H1 (cell line): ENCODE data around the gene AFF2. TPM values are rescaled to one million over a fixed set of nuclear protein-coding genes. Genes with fewer than 3 reads are reported as not detected.

ENCODE experiments used
- CTCF ChIA-PET: fragments of 300-600 bp; sonication (Branson Sonifier 250); formaldehyde crosslinking; loops from one replicate; lab custom pipeline; 2021; ENCODE audit not compliant: partially characterized antibody; lab: Charles Lee
- POLR2A ChIA-PET: fragments of 300-600 bp; sonication (Branson Sonifier 250); formaldehyde crosslinking; loops from one replicate; lab custom pipeline; 2021; ENCODE audit warnings: inconsistent platforms; ENCODE audit not compliant: partially characterized antibody; lab: Charles Lee
- DNase-seq, 2 experiments: peaks; one replicate each; pipeline versions ENCODE4 v3.0.0 to v3.0.0-alpha.2; 2010 to 2022; ENCODE audit warnings: low spot score in 2 of 2, low read depth in 1 of 2, mixed read lengths in 1 of 2
- FAIRE-seq: peaks from 2 replicates; lab custom pipeline; 2011; peaks lifted over from hg19 to GRCh38; lab: Jason Lieb, UNC
- H2AFZ ChIP-seq: 2 replicates; pipeline ENCODE4 v1.8.1; 2012; ENCODE audit warnings: low read length, inconsistent platforms
- H2AK5ac ChIP-seq: 2 replicates; pipeline ENCODE4 v1.6.1; 2013; ENCODE audit warnings: low read depth, low read length
- H2BK120ac ChIP-seq: replicated peaks from 2 replicates; pipeline ENCODE3; 2013; ENCODE audit warnings: low read depth, low read length, inconsistent platforms
- H2BK12ac ChIP-seq: 2 replicates; pipeline ENCODE4 v1.6.1; 2013; ENCODE audit warnings: low read depth, low read length
- H2BK15ac ChIP-seq: 2 replicates; pipeline ENCODE4 v1.6.1; 2013; ENCODE audit warnings: low read length
- H2BK20ac ChIP-seq: 2 replicates; pipeline ENCODE4 v1.6.1; 2013; ENCODE audit warnings: low read length
- H2BK5ac ChIP-seq: 2 replicates; pipeline ENCODE4 v1.6.1; 2013; ENCODE audit warnings: low read depth, low read length
- H3K14ac ChIP-seq: 2 replicates; pipeline ENCODE4 v1.6.1; 2013; ENCODE audit warnings: inconsistent platforms; ENCODE audit not compliant: insufficient read length
- H3K18ac ChIP-seq: 2 replicates; pipeline ENCODE4 v1.6.1; 2013; ENCODE audit warnings: low read length; ENCODE audit errors: extremely low read depth
- H3K23ac ChIP-seq: 2 replicates; pipeline ENCODE4 v1.6.1; 2013; ENCODE audit warnings: inconsistent platforms; ENCODE audit not compliant: insufficient read length
- H3K23me2 ChIP-seq: 2 replicates; pipeline ENCODE4 v1.6.1; 2013; ENCODE audit warnings: low read depth, low read length
- H3K27ac ChIP-seq: 2 replicates; pipeline ENCODE4 v1.6.1; 2011; ENCODE audit warnings: low read depth, low read length, inconsistent platforms
- H3K27me3 ChIP-seq, 4 experiments: replicated peaks in 1 of 4; 1 replicate in 1 of 4; 2 replicates in 3 of 4; pipeline versions ENCODE4 v1.6.1 to v1.8.1; 2011 to 2013; ENCODE audit warnings: low read length in 3 of 4, mild to moderate bottlenecking in 3 of 4, inconsistent platforms in 2 of 4, mixed read lengths in 2 of 4, moderate library complexity in 1 of 4; ENCODE audit not compliant: control insufficient read depth in 3 of 4, insufficient read depth in 3 of 4; ENCODE audit errors: extremely low read depth in 1 of 4
- H3K36me3 ChIP-seq, 4 experiments: 2 replicates each; pipeline versions ENCODE4 v1.6.1 to v1.8.1; 2011 to 2013; ENCODE audit warnings: mild to moderate bottlenecking in 4 of 4, low read length in 3 of 4, moderate library complexity in 2 of 4, control low read depth in 1 of 4, inconsistent platforms in 1 of 4; ENCODE audit not compliant: insufficient read depth in 4 of 4, control insufficient read depth in 2 of 4
- H3K4ac ChIP-seq: replicated peaks from 2 replicates; pipeline ENCODE3; 2013; ENCODE audit warnings: low read length, low read depth, mixed read lengths, inconsistent platforms; ENCODE audit not compliant: insufficient read length
- H3K4me1 ChIP-seq, 4 experiments: replicated peaks in 1 of 4; 1 replicate in 1 of 4; 2 replicates in 3 of 4; pipeline versions ENCODE4 v1.6.1 to v1.8.1; 2011 to 2013; ENCODE audit warnings: low read length in 3 of 4, inconsistent platforms in 2 of 4, mixed read lengths in 1 of 4; ENCODE audit not compliant: insufficient read depth in 4 of 4, control insufficient read depth in 3 of 4
- H3K4me2 ChIP-seq, 2 experiments: 2 replicates each; pipeline versions ENCODE4 v1.6.1 to v1.8.1; 2011 to 2013; ENCODE audit warnings: low read depth in 2 of 2, low read length in 2 of 2, control low read depth in 1 of 2, inconsistent platforms in 1 of 2, mild to moderate bottlenecking in 1 of 2; ENCODE audit not compliant: insufficient read depth in 1 of 2
- H3K4me3 ChIP-seq, 4 experiments: fragments of 200-600, 300-600 bp in 1 of 4; sonication (generic), shearing (Covaris generic), sonication (Bioruptor Twin) in 1 of 4; 2 replicates each; pipeline versions ENCODE4 v1.5.1 to v1.8.1; 2011 to 2016; ENCODE audit warnings: low read length in 4 of 4, low read depth in 3 of 4, control low read depth in 2 of 4, inconsistent platforms in 2 of 4, mild to moderate bottlenecking in 2 of 4, mixed read lengths in 1 of 4, moderate library complexity in 1 of 4; ENCODE audit not compliant: insufficient read depth in 2 of 4; ENCODE audit errors: extremely low read depth in 1 of 4
- H3K56ac ChIP-seq: replicated peaks from 2 replicates; pipeline ENCODE3; 2013; ENCODE audit warnings: low read depth, mild to moderate bottlenecking, mixed read lengths, low read length, inconsistent platforms; ENCODE audit not compliant: insufficient read length
- H3K79me1 ChIP-seq: 2 replicates; pipeline ENCODE4 v1.6.1; 2013; ENCODE audit warnings: low read depth, low read length, control low read depth
- H3K79me2 ChIP-seq, 2 experiments: 2 replicates each; pipeline versions ENCODE4 v1.6.1 to v1.8.1; 2012 to 2013; ENCODE audit warnings: low read length in 2 of 2, mild to moderate bottlenecking in 2 of 2, inconsistent platforms in 1 of 2; ENCODE audit not compliant: insufficient read depth in 2 of 2, control insufficient read depth in 1 of 2
- H3K9ac ChIP-seq, 4 experiments: replicated peaks in 1 of 4; 1 replicate in 1 of 4; 2 replicates in 3 of 4; pipeline versions ENCODE4 v1.6.1 to v1.8.1; 2011 to 2013; ENCODE audit warnings: low read depth in 3 of 4, low read length in 3 of 4, control low read depth in 2 of 4, mild to moderate bottlenecking in 2 of 4, moderate library complexity in 2 of 4, inconsistent platforms in 1 of 4; ENCODE audit errors: extremely low read depth in 1 of 4
- H3K9me3 ChIP-seq, 2 experiments: 2 replicates each; pipeline versions ENCODE4 v1.6.1 to v1.8.1; 2012 to 2013; ENCODE audit warnings: mild to moderate bottlenecking in 2 of 2, moderate library complexity in 2 of 2, control low read depth in 1 of 2, inconsistent platforms in 1 of 2, low read depth in 1 of 2, low read length in 1 of 2, mixed read lengths in 1 of 2; ENCODE audit not compliant: insufficient read depth in 2 of 2
- H4K20me1 ChIP-seq, 2 experiments: replicated peaks in 1 of 2; 2 replicates each; pipeline versions ENCODE3 to v1.8.1; 2011 to 2013; ENCODE audit warnings: inconsistent platforms in 2 of 2, low read length in 2 of 2, mild to moderate bottlenecking in 1 of 2; ENCODE audit not compliant: insufficient read depth in 2 of 2, control insufficient read depth in 1 of 2
- H4K5ac ChIP-seq: 2 replicates; pipeline ENCODE4 v1.6.1; 2013; ENCODE audit warnings: low read length, low read depth, mixed read lengths, inconsistent platforms; ENCODE audit not compliant: insufficient read length
- H4K8ac ChIP-seq: 2 replicates; pipeline ENCODE4 v1.8.0; 2013; ENCODE audit warnings: mild to moderate bottlenecking, moderate library complexity, low read length, inconsistent platforms; ENCODE audit not compliant: insufficient read depth; ENCODE audit errors: extremely low read depth
- H4K91ac ChIP-seq: replicated peaks from 2 replicates; pipeline ENCODE3; 2013; ENCODE audit warnings: low read length, mixed read lengths, inconsistent platforms; ENCODE audit not compliant: insufficient read length
- KDM5A ChIP-seq: fragments of 200-600 bp; IDR thresholded peaks from 2 replicates; pipeline ENCODE4 v1.7.1; 2012; ENCODE audit warnings: mild to moderate bottlenecking, low read length, inconsistent platforms, mixed read lengths
- POLR2AphosphoS5 ChIP-seq: IDR thresholded peaks from 2 replicates; pipeline ENCODE4 v1.6.1; 2011; ENCODE audit warnings: low read depth, low read length
- WGBS, 2 experiments: shearing (Covaris generic) in 1 of 2; methylation state at CpG; one replicate each; pipeline versions ENCODE4 v1.1.6 to v1.1.7; 2013 to 2015; ENCODE audit warnings: low lambda C conversion rate in 2 of 2, mixed read lengths in 2 of 2, inconsistent platforms in 1 of 2, low coverage in 1 of 2, missing lambda C conversion rate in 1 of 2; ENCODE audit not compliant: insufficient replicate concordance in 2 of 2, insufficient coverage in 1 of 2, insufficient read length in 1 of 2; ENCODE audit errors: extremely low coverage in 1 of 2, missing lambda C conversion rate in 1 of 2; 5-methylcytosine and 5-hydroxymethylcytosine counted together
- polyA plus RNA-seq, 7 experiments: library from polyadenylated mRNA; depleted of rRNA in 3 of 7; stranded (reverse) in 5 of 7; unstranded in 2 of 7; fragments of >200 nt in 5 of 7; fragments of 200-250 nt in 2 of 7; gene quantifications; 1 replicate in 5 of 7; 2 replicates in 1 of 7; 4 replicates in 1 of 7; pipeline versions ENCODE4 v1.2.1 to v1.2.3, GENCODE V29; 2011 to 2013; ENCODE audit warnings: missing spikeins in 2 of 7, mixed read lengths in 2 of 7
- total RNA-seq: library from RNA; stranded (reverse); fragmentation: NEBNext Ultra II Directional; extraction: Animal tissue kit (Norgen Biotek cat#: 25700); gene quantifications from 2 replicates; pipeline ENCODE4 v1.2.1, GENCODE V29; 2021
- TF ChIP-seq, protein P1 (sequence below), 3 experiments: IDR thresholded peaks; 1 replicate in 2 of 3; 2 replicates in 1 of 3; pipeline versions ENCODE4 v1.5.1 to v1.6.1; 2011; ENCODE audit warnings: low read length in 3 of 3, mild to moderate bottlenecking in 3 of 3, inconsistent platforms in 2 of 3, low read depth in 1 of 3, moderate library complexity in 1 of 3; ENCODE audit not compliant: insufficient read depth in 1 of 3; ENCODE audit errors: control extremely low read depth in 1 of 3
- TF ChIP-seq, protein P2 (sequence below): IDR thresholded peaks from 2 replicates; pipeline ENCODE4 v1.6.1; 2011; ENCODE audit warnings: low read depth, mild to moderate bottlenecking, low read length; ENCODE audit not compliant: insufficient read depth
- TF ChIP-seq, protein P3 (sequence below): IDR thresholded peaks from 2 replicates; pipeline ENCODE4 v1.6.1; 2012; ENCODE audit warnings: inconsistent platforms

Gene AFF2
- total and polyA plus RNA-seq, 2 of the 8 experiments (the other 6 are each of a cell fraction or from before 2014, with no cell fraction given), result 2.0 to 7.3 TPM

DNA sequence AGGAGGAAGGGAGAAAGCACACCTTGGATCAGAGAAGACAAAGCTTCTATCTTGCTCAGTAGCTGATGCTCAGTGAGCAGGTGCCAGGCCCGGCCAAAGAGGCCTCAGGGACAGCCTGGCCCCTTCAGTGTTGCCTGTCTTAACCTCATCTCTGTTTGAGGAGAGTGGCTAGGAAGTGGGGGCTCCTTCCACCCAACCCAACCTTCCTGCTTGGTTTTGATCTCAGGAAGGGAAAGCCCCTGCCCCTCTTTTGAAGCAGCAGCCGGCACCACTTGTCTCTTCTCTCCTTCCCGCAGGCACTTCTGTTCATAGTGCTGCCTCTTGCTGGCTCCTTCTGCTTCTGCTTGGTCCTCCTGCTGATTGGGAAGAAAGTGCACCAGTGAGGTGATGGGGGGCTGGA is 2.4 kb upstream of the AFF2 start:
- no peak overlapping the region for H3K27ac ChIP-seq
- no peak overlapping the region for H2AFZ ChIP-seq
- no peaks in the 10 kb centered on the region; a peak in 1 of 4 replicates for H3K79me2 ChIP-seq
- no peak overlapping the region for H2BK5ac ChIP-seq
- peaks cover 0 to 16% (median 8%) of the 10 kb centered on the region in 4 experiments; a peak in 5 of 7 replicates for H3K27me3 ChIP-seq
- H2BK120ac ChIP-seq, result no peak overlapping the region
- no peak overlapping the region for H2BK15ac ChIP-seq
- ChIA-PET CTCF (interaction anchor here (1.1 to 1.3 kb wide), 2 partner anchors 11 to 32 kb away, joined by 3 to 4 read pairs; no protein-coding TSS in a partner anchor), POLR2A (no interaction called here)
- H3K9me3 ChIP-seq, result no peaks in the 10 kb centered on the region
- H3K23ac ChIP-seq, result no peak overlapping the region
- H3K14ac ChIP-seq, result no peak overlapping the region
- DNase-seq (no peak), FAIRE-seq (no peak)
- H4K20me1 ChIP-seq, result no peaks in the 10 kb centered on the region
- no peak overlapping the region for H4K8ac ChIP-seq
- H3K9ac ChIP-seq, result no peak overlapping the region
- H4K91ac ChIP-seq, result no peak overlapping the region
- H3K4me3 ChIP-seq, result no peak overlapping the region
- H3K4ac ChIP-seq, result no peak overlapping the region
- H3K79me1 ChIP-seq, result no peaks in the 10 kb centered on the region
- no peak overlapping the region for H4K5ac ChIP-seq
- H2BK20ac ChIP-seq, result no peak overlapping the region
- no peak overlapping the region; the same call in 1 of the 2 replicates for H3K18ac ChIP-seq
- WGBS, 2 experiments, result 71% methylated on average over 3 of the region's 3 CpGs; no CpG with 5 or more reads in 1 of the 2 experiments
- no peaks in the 10 kb centered on the region; the same call in 1 of the 2 replicates for H3K23me2 ChIP-seq
- H2BK12ac ChIP-seq, result no peak overlapping the region
- no peak overlapping the region for H3K4me2 ChIP-seq
- no peak overlapping the region for H2AK5ac ChIP-seq
- H3K36me3 ChIP-seq, result no peaks in the 10 kb centered on the region
- no peak overlapping the region for H3K56ac ChIP-seq
- H3K4me1 ChIP-seq, result peaks cover 0 to 3% (median 0%) of the 10 kb centered on the region in 4 experiments; a peak in 2 of 7 replicates
- TF ChIP-seq, protein P1, sequence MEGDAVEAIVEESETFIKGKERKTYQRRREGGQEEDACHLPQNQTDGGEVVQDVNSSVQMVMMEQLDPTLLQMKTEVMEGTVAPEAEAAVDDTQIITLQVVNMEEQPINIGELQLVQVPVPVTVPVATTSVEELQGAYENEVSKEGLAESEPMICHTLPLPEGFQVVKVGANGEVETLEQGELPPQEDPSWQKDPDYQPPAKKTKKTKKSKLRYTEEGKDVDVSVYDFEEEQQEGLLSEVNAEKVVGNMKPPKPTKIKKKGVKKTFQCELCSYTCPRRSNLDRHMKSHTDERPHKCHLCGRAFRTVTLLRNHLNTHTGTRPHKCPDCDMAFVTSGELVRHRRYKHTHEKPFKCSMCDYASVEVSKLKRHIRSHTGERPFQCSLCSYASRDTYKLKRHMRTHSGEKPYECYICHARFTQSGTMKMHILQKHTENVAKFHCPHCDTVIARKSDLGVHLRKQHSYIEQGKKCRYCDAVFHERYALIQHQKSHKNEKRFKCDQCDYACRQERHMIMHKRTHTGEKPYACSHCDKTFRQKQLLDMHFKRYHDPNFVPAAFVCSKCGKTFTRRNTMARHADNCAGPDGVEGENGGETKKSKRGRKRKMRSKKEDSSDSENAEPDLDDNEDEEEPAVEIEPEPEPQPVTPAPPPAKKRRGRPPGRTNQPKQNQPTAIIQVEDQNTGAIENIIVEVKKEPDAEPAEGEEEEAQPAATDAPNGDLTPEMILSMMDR (IDR thresholded peaks at IDR 0.05; ENCODE audit: control extremely low read depth in 1 of 3, insufficient read depth in 1 of 3, low read depth in 1 of 3, low read length in 3 of 3), result no peak
- TF ChIP-seq, protein P2, sequence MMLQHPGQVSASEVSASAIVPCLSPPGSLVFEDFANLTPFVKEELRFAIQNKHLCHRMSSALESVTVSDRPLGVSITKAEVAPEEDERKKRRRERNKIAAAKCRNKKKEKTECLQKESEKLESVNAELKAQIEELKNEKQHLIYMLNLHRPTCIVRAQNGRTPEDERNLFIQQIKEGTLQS, result no peak
- TF ChIP-seq, protein P3, sequence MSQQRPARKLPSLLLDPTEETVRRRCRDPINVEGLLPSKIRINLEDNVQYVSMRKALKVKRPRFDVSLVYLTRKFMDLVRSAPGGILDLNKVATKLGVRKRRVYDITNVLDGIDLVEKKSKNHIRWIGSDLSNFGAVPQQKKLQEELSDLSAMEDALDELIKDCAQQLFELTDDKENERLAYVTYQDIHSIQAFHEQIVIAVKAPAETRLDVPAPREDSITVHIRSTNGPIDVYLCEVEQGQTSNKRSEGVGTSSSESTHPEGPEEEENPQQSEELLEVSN, result no peak
- TF ChIP-seq KDM5A (no peak), POLR2AphosphoS5 (no peak)
